Ammon's horn (tissue), 1 donor: Measurements from ENCODE around the gene GSTK1.
"Not testable (repeated sequence)": the region's sequence is repeated elsewhere in the genome, so short reads cannot be mapped to it uniquely, and the experiment has no call there.

Source experiments
- DNase-seq: peaks from one replicate; pipeline ENCODE4 v3.0.0-alpha.2; 2016; ENCODE audit warnings: low spot score

The GSTK1 gene

DNA sequence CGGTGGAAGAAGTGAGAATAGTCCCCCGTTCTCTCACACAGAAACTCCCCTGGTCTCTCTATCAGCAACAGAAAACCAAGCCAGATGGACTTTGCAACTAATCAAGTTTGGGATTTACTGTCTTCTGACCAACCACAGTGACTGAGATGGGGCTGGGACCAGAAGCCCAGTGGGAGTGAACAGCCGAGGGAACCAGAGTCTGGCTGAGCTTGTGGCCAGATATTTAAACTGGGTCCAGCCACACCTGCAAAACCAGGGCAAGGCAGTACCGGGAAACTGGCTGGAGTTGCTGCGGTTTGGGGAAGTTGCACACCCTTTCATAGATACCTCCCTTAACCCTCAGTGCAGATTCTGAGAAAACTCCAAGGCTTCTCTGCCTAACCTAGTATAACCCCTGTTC, 6.0 kb downstream of the GSTK1 start:
- DNase-seq = no peak

- no peak for DNase-seq
Observed at GRCh38 chr7:143271240-143271639, 8.0 kb downstream of the GSTK1 start.

GRCh38 chr7:143272871-143273270, 9.6 kb downstream of the GSTK1 start:
- no peak for DNase-seq

- peak; percentile 91 for DNase-seq
Observed at GRCh38 chr7:143279186-143280098, 16.2 kb downstream of the GSTK1 start.

- no peak for DNase-seq
Observed at GRCh38 chr7:143280160-143280559, 16.9 kb downstream of the GSTK1 start.

GRCh38 chr7:143280566-143280965, 17.3 kb downstream of the GSTK1 start:
- DNase-seq = no peak

DNA sequence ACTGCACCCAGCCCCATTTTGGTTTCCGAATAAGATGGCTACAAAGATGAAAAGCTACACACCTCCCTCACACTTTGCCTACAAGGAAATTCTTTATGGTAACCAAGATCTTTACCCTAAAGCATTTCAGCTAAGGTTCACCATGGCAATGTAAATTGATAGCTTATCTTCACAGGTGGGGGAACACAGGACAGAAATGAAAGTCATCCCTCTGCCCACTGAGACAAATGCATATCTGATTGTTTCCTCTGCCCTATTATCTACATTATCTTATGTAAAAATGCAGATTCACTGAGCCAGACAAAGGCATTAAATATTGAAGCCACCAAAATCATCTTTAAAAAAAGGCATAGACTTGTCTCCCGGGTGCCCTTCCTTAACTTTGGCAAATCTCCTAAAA, 18.3 kb downstream of the GSTK1 start:
- no peak for DNase-seq

DNA sequence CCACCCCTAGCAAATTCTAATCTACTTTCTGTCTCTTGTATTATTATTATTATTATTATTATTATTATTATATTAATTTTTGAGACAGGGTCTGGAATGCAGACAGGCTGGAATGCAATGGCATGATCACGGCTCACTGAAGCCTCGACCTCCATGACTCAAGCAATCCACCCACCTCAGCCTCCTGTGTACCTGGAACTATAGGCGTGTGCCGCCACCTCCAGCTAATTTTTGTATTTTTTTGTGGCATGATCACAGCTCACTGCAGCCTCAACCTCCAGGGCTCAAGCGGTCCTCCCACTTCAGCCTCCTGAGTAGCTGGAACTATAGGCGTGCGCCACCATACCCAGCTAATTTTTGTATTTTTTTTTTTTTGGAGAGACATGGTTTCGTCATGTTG, 18.9 kb downstream of the GSTK1 start:
- no peak for DNase-seq

- no peak for DNase-seq
Observed at GRCh38 chr7:143283381-143283780, 20.1 kb downstream of the GSTK1 start.

DNA sequence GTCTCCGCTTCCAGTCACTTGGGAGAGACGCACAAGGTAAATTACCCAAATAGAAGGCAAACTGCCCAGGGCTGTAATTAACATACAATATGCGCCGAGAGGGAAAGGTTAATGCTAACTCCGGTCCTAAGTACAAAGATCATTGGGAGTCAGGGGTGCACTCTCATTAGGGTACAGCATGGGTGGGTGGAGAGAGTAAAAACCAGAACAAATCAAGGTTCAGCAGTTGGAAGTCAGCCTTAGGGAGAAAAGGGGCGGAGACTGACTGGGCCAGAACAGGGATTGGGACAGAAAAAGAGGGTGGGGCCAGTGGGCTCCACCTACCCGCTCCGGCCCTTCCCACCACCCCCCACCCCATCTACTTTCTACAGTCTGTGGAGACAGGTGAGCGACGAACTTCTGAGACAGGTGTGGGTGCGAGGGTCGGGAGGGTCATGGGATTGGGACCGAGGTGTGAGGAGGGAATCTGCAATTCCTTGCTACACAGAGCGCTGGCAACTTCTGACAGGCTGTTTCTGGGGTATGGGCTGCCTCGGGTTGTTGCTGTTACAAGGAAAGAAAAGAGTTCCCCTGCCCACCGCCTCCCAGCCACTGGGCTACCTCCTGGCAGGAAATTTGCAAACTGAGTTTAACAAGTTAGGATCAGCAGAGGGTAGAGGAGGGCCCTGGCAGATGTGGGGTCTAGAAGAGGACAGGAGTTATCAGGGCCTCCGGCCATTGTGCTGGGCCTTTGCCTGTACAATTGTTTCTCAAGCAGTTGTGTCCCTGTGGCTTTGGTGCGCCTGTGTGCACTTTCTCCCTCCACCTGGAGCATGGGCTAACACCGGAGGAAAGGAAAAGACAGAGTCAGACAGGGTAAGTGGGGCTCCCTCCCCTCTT, 21.6 kb downstream of the GSTK1 start, which contains the start of gene TMEM139:
Gene TMEM139 (plus strand): TSS at position 368 of the 879 bp plus-strand sequence. CDS start 1,000 bp downstream, outside the sequence.
- peak; percentile 29 for DNase-seq

DNA sequence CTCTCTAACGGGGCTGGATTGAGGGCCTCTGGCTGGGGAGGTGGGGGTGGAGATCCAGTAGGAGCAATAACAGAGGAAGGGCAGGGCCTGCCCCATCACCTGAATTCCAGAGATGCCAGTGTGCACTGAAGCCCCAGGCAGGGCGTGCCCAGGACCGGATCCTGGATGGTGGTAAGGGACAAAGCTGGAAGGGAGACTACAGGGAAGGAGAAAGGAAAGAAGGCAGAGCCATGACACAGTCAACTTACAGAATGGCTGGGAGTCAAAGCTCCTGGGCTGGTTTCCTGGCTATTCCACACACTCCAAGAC, 22.2 kb downstream of the GSTK1 start:
- DNase-seq = no peak

GRCh38 chr7:143285806-143286521, 22.7 kb downstream of the GSTK1 start:
- peak; percentile 85 for DNase-seq

DNA sequence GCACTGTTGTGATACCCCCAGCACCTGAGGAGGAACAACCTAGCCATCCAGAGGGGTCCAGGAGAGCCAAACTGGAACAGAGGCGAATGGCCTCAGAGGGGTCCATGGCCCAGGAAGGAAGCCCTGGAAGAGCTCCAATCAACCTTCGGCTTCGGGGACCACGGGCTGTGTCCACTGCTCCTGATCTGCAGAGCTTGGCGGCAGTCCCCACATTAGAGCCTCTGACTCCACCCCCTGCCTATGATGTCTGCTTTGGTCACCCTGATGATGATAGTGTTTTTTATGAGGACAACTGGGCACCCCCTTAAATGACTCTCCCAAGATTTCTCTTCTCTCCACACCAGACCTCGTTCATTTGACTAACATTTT, 23.3 kb downstream of the GSTK1 start:
- peak; percentile 63 for DNase-seq

DNA sequence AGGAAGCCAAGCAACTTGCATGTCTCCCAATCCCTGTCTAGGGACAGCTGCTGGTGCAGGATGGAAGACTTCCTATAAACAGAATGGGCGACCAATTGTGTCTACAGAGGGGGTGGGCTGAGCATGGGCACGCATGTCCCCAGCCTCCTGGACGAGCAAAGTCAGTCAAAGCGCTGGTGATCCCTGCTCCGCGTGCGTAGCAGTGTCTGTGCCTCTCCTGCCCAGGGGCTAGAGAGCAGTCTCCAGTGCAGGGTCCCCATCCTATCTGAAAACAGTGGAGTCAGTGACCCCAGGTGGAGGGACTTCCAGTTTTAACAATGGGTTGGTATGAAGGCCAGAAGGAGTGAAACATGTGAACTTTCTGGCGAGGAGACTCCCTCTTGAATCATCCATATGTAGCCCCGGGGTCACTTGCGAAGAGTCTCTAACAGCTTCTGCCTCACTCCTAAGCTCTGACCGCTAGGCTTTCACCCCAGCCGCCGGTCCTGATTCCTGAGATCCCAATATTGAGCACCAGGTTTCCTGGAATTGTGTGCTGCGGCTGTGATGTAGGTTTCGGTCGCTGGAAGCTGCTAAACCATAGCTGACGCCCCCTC, 24.2 kb downstream of the GSTK1 start:
- DNase-seq = no peak

DNA sequence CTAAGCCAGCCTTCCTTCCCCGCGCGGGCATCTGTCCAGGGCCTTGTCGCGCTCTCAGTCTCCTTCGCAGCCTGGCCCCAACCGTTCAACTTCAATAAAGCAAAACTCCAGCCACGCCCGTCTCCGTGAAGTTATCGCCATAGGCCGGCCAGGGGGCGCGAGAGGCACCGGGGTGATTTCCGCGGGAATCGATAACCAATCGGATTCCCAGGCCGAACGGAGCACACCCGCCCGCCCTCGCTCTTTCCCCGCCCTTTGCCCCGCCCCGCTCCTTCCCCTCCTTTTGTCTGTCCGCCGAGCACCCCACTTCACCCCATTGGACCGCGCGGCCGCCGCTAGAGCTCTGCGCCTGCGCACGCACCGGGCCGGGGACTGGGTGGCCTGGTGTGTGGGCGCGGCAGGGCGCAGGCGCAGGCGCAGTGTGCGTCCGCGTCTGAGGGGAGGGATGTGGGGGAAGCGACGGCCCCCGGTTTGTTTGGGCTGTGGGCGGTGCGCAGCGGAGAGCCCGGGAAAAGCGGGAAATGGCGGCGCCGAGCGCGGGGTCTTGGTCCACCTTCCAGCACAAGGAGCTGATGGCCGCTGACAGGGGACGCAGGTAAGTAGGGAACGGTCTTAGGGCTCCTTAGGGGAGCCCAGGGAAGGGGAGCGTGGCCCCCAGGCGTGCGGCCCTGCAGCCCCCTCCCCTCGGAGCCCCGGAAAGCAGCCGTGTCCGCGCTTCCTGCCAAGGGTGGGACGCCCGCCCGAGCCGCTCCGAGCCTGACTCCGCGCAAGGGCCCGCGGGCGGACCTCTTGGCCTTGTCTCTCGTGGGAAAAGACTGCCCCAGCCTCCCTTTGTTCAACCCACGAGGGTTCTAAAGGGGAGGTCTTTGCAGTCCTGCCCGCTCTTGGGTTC, 24.9 kb downstream of the GSTK1 start, which contains the start of gene CASP2:
Gene CASP2 (plus strand): TSS at position 417 of the 892 bp plus-strand sequence. CDS start 105 bp downstream, at position 522.
- peak; percentile 98 for DNase-seq

GRCh38 chr7:143288836-143289235, 25.6 kb downstream of the GSTK1 start:
- no peak for DNase-seq

GRCh38 chr7:143289421-143289820, 26.2 kb downstream of the GSTK1 start:
- no peak for DNase-seq

- not testable (repeated sequence) for DNase-seq
Observed at GRCh38 chr7:143289888-143290287, 26.6 kb downstream of the GSTK1 start.

GRCh38 chr7:143290293-143290692, 27.1 kb downstream of the GSTK1 start:
- no peak for DNase-seq

GRCh38 chr7:143292876-143293275, 29.6 kb downstream of the GSTK1 start:
- no peak for DNase-seq

DNA sequence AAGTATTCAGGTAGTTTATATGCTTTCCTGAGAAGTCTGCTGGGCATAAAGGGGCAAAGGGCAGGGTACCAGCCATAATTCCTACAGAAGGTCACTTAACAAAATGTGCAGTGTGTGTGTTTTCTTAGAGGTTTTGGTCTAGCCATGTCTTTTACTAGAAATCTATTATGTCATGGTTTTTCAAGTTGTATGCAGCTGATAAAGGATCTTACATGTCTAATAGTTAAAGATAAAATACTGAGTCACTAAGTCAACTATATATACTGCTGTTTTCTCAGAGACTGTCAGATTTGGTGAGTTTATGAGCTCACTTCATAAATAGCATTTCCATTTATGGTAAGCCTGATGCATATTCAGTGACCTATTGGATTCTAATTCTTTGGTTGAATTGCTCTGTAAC, 32.6 kb downstream of the GSTK1 start:
- DNase-seq = no peak
